ENCODE data around the gene FDX1.
A peak's percentile ranks its signal among the peaks of the same experiment; 100 is the strongest.

DNA sequence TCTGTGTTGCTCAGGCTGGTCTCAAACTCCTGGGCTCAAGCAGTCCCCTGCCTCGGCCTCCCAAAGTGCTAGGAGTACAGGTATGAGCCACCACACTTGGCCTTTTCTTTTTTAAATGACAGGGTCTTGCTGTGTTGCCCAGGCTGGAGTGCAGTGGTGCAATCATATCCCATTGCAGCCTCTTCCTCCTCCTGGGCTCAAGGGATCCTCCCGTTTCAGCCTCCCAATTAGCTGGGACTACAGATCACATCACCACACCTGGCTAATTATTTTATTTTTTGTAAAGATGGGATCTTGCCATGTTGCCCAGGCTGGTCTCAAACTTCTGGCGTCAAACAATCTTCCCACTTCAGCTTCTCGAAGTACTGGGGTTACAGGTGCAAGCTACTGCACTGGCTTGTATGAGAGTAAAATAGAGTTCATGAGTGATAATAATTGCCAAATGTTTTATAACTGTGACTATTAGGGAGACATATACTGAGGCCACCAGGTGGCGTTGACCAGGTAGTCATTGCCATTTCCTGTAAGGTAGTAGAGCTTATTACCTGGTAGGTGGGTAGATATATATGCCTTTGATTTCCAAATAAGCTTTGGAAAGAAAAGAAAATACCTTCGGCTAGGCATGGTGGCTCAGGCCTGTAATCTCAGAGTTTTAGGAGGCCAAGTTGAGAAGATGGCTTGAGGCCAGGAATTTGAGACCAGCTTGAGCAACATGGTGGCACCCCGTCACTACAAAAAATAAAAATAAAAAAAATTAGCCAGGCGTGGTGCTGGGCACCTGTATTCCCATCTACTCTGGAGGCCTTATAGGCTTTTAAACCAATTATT lies 5.4 kb downstream of the FDX1 start:
- TF ChIP-seq CTCF (conservative IDR thresholded peaks at IDR 0.05) = peak; percentile 65
- TF ChIP-seq EZH2 (IDR thresholded peaks at IDR 0.05; ENCODE audit: low read depth) = no peak

All from PC-9 (cell line).